ENCODE data around the gene AEBP1.

GRCh38 chr7:44083796-44084195 lies 20.3 kb upstream of the AEBP1 start:
- TF ChIP-seq CTCF (IDR thresholded peaks at IDR 0.05; ENCODE audit: insufficient read depth, low read depth, low read length) (no peak), EZH2 (IDR thresholded peaks at IDR 0.05; ENCODE audit: insufficient read depth, low read length) (no peak)

All from astrocyte (in vitro differentiated cells and primary cell).